ENCODE results near the gene PPP1R3C. TPM values are rescaled to one million over a fixed set of nuclear protein-coding genes. Genes with fewer than 3 reads are reported as not detected.

Gene PPP1R3C
- total RNA-seq, 2 experiments from 2014 or later: not detected

- POLR2A ChIA-PET: interaction anchor here (0.7 kb wide), 1 partner anchor 35 kb away, joined by 3 read pairs; no protein-coding TSS in a partner anchor
- no peak for DNase-seq (ENCODE audit: low spot score)
- intact Hi-C loops (cut with micrococcal nuclease; ENCODE audit: unreplicated experiment): no loop called here
- Histone ChIP-seq H4K20me1 (ENCODE audit: insufficient read depth, low read length) (no peaks in the 10 kb centered on the region), H3K9me3 (ENCODE audit: low read length) (no peaks in the 10 kb centered on the region), H3K4me2 (ENCODE audit: low read length) (no peak overlapping the region), H2AFZ (ENCODE audit: low read length) (no peak overlapping the region), H3K27ac (ENCODE audit: low read depth, low read length, poor library complexity, severe bottlenecking) (no peak overlapping the region), H3K9me2 (ENCODE audit: insufficient read depth, low read length) (no peaks in the 10 kb centered on the region), H3K36me3 (ENCODE audit: insufficient read depth, low read length) (no peaks in the 10 kb centered on the region), H3K4me1 (ENCODE audit: insufficient read depth, low read length, poor library complexity, severe bottlenecking) (no peaks in the 10 kb centered on the region), H3K79me2 (ENCODE audit: insufficient read depth, low read depth, low read length) (no peaks in the 10 kb centered on the region), H3K4me3 (ENCODE audit: low read depth, low read length, poor library complexity, severe bottlenecking) (no peak overlapping the region)
- no TSS peak for BruUV-seq (replicated peaks)
- no peak for TF ChIP-seq EZH2phosphoT487 (IDR thresholded peaks at IDR 0.05; ENCODE audit: borderline replicate concordance, low read depth, low read length)
- CTCF ChIA-PET (ENCODE audit: unreplicated experiment): no interaction called here
Measured at GRCh38 chr10:91591797-91592174, 41.1 kb downstream of the PPP1R3C start.

GRCh38 chr10:91590904-91591796, 41.7 kb downstream of the PPP1R3C start:
- no peaks in the 10 kb centered on the region for H4K20me1 ChIP-seq (ENCODE audit: insufficient read depth, low read length)
- H3K27ac ChIP-seq (ENCODE audit: low read depth, low read length, poor library complexity, severe bottlenecking): no peak overlapping the region
- POLR2A ChIA-PET: interaction anchor here (0.7 kb wide), 1 partner anchor 36 kb away, joined by 3 read pairs; no protein-coding TSS in a partner anchor
- H3K4me2 ChIP-seq (ENCODE audit: low read length): no peak overlapping the region
- no peaks in the 10 kb centered on the region for H3K4me1 ChIP-seq (ENCODE audit: insufficient read depth, low read length, poor library complexity, severe bottlenecking)
- TF ChIP-seq EZH2phosphoT487 (IDR thresholded peaks at IDR 0.05; ENCODE audit: borderline replicate concordance, low read depth, low read length) (no peak), CTCF (conservative IDR thresholded peaks at IDR 0.05; ENCODE audit: low read length) (no peak)
- DNase-seq (ENCODE audit: low spot score): no peak
- no TSS peak for BruUV-seq (replicated peaks)
- no peaks in the 10 kb centered on the region for H3K36me3 ChIP-seq (ENCODE audit: insufficient read depth, low read length)
- no peaks in the 10 kb centered on the region for H3K9me2 ChIP-seq (ENCODE audit: insufficient read depth, low read length)
- H3K9me3 ChIP-seq (ENCODE audit: low read length): no peaks in the 10 kb centered on the region
- intact Hi-C loops (cut with micrococcal nuclease; ENCODE audit: unreplicated experiment): no loop called here
- CTCF ChIA-PET (ENCODE audit: unreplicated experiment): no interaction called here
- H2AFZ ChIP-seq (ENCODE audit: low read length): no peak overlapping the region
- H3K4me3 ChIP-seq (ENCODE audit: low read depth, low read length, poor library complexity, severe bottlenecking): no peak overlapping the region
- no peaks in the 10 kb centered on the region for H3K79me2 ChIP-seq (ENCODE audit: insufficient read depth, low read depth, low read length)

- Histone ChIP-seq H3K36me3 (ENCODE audit: insufficient read depth, low read length) (no peaks in the 10 kb centered on the region), H3K4me1 (ENCODE audit: insufficient read depth, low read length, poor library complexity, severe bottlenecking) (no peaks in the 10 kb centered on the region), H3K9me2 (ENCODE audit: insufficient read depth, low read length) (no peaks in the 10 kb centered on the region), H4K20me1 (ENCODE audit: insufficient read depth, low read length) (no peaks in the 10 kb centered on the region), H2AFZ (ENCODE audit: low read length) (no peak overlapping the region), H3K9me3 (ENCODE audit: low read length) (no peaks in the 10 kb centered on the region), H3K79me2 (ENCODE audit: insufficient read depth, low read depth, low read length) (no peaks in the 10 kb centered on the region), H3K4me3 (ENCODE audit: low read depth, low read length, poor library complexity, severe bottlenecking) (no peak overlapping the region), H3K4me2 (ENCODE audit: low read length) (no peak overlapping the region), H3K27ac (ENCODE audit: low read depth, low read length, poor library complexity, severe bottlenecking) (no peak overlapping the region)
- no peak for DNase-seq (ENCODE audit: low spot score)
- TF ChIP-seq CTCF (conservative IDR thresholded peaks at IDR 0.05; ENCODE audit: low read length): no peak
- no peak for TF ChIP-seq EZH2phosphoT487 (IDR thresholded peaks at IDR 0.05; ENCODE audit: borderline replicate concordance, low read depth, low read length)
- intact Hi-C loops (cut with micrococcal nuclease; ENCODE audit: unreplicated experiment): no loop called here
- CTCF ChIA-PET (ENCODE audit: unreplicated experiment): no interaction called here
- BruUV-seq (replicated peaks): no TSS peak
- POLR2A ChIA-PET: no interaction called here
Measured at GRCh38 chr10:91590142-91590903, 42.5 kb downstream of the PPP1R3C start.

Data from OCI-LY7 (cell line).